ENCODE measurements around the gene SPDYE6.

GRCh38 chr7:102306916-102307677, 49.1 kb downstream of the SPDYE6 start:
- TF ChIP-seq CTCF (conservative IDR thresholded peaks at IDR 0.05; ENCODE audit: low read depth in 2 of 2): no peak
- TF ChIP-seq REST (IDR thresholded peaks at IDR 0.05; ENCODE audit: unreplicated experiment): no peak
- TF ChIP-seq POLR2AphosphoS5 (IDR thresholded peaks at IDR 0.05; ENCODE audit: low read depth): no peak
- TF ChIP-seq CREB1 (CRISPR knock-in tag; IDR thresholded peaks at IDR 0.05; ENCODE audit: low read depth): no peak

All from GM23338 (cell line).